GM23248 (cell line): Measurements from ENCODE around the gene SULT2A1. TPM values are rescaled to one million over a fixed set of nuclear protein-coding genes. Genes with fewer than 3 reads are reported as not detected.

Experiments used
- DNase-seq: peaks from one replicate; pipeline ENCODE4 v3.0.0-alpha.2; 2015
- H2AFZ ChIP-seq: fragments of 200-600 bp; sonication (generic); 2 replicates; pipeline ENCODE4 v1.6.1; 2016; ENCODE audit warnings: antibody characterized with exemption
- H3F3A ChIP-seq: fragments of 200-600 bp; sonication (generic); 2 replicates; pipeline ENCODE4 v1.6.1; 2016; ENCODE audit warnings: mild to moderate bottlenecking, antibody characterized with exemption, mixed run types; ENCODE audit not compliant: insufficient read depth
- H3K27ac ChIP-seq: fragments of 200-600 bp; sonication (generic); 2 replicates; pipeline ENCODE4 v1.5.1; 2016; ENCODE audit warnings: mild to moderate bottlenecking
- H3K27me3 ChIP-seq: fragments of 200-600 bp; sonication (generic); replicated peaks from 2 replicates; pipeline ENCODE4 v1.6.1; 2016; ENCODE audit warnings: mild to moderate bottlenecking; ENCODE audit not compliant: insufficient read depth
- H3K36me3 ChIP-seq: fragments of 200-600 bp; sonication (generic); 2 replicates; pipeline ENCODE4 v1.6.1; 2016; ENCODE audit warnings: low read depth, mild to moderate bottlenecking
- H3K4me1 ChIP-seq: fragments of 200-600 bp; sonication (generic); 2 replicates; pipeline ENCODE4 v1.6.1; 2016; ENCODE audit warnings: mild to moderate bottlenecking; ENCODE audit not compliant: insufficient read depth
- H3K4me2 ChIP-seq: fragments of 200-600 bp; sonication (generic); one replicate; pipeline ENCODE4 v1.6.1; 2016; ENCODE audit warnings: mild to moderate bottlenecking; ENCODE audit not compliant: unreplicated experiment
- H3K4me3 ChIP-seq: fragments of 200-600 bp; sonication (generic); 2 replicates; pipeline ENCODE4 v1.5.1; 2016; ENCODE audit warnings: mild to moderate bottlenecking
- H3K79me2 ChIP-seq: fragments of 200-600 bp; sonication (generic); 2 replicates; pipeline ENCODE4 v1.6.1; 2016; ENCODE audit warnings: mild to moderate bottlenecking; ENCODE audit not compliant: insufficient read depth
- H3K9ac ChIP-seq: fragments of 200-600 bp; sonication (generic); 2 replicates; pipeline ENCODE4 v1.6.1; 2016; ENCODE audit warnings: mild to moderate bottlenecking
- H3K9me2 ChIP-seq: fragments of 200-600 bp; sonication (generic); 2 replicates; pipeline ENCODE4 v1.6.1; 2016; ENCODE audit warnings: mixed run types, mild to moderate bottlenecking, moderate library complexity; ENCODE audit not compliant: insufficient read depth
- H3K9me3 ChIP-seq: fragments of 200-600 bp; sonication (generic); one replicate; pipeline ENCODE4 v1.6.1; 2017; ENCODE audit warnings: low read depth
- H4K20me1 ChIP-seq: fragments of 200-600 bp; sonication (generic); 2 replicates; pipeline ENCODE4 v1.6.0; 2016; ENCODE audit not compliant: insufficient read depth
- EZH2 ChIP-seq: fragments of 200-600 bp; sonication (generic); IDR thresholded peaks from 2 replicates; pipeline ENCODE4 v1.6.1; 2018; ENCODE audit warnings: antibody characterized with exemption, mild to moderate bottlenecking; ENCODE audit not compliant: insufficient read depth, poor library complexity, severe bottlenecking
- EZH2phosphoT487 ChIP-seq: fragments of 200-600 bp; sonication (generic); IDR thresholded peaks from 2 replicates; pipeline ENCODE4 v1.6.1; 2018; ENCODE audit warnings: antibody characterized with exemption, moderate library complexity, mild to moderate bottlenecking, low read depth; ENCODE audit not compliant: insufficient read depth
- WGBS, 2 experiments: methylation state at CpG; one replicate each; pipeline ENCODE4 v1.1.6; 2015 to 2017; ENCODE audit warnings: low lambda C conversion rate in 2 of 2, low coverage in 1 of 2; ENCODE audit errors: missing lambda C conversion rate in 2 of 2; 5-methylcytosine and 5-hydroxymethylcytosine counted together
- in situ Hi-C: fragments of 300-500 bp; cut with MboI; formaldehyde crosslinking; loops from 2 replicates; pipeline ENCODE4 v1.15.0; 2020
- polyA plus RNA-seq: library from polyadenylated mRNA; unstranded; fragments of >200 nt; fragmentation: Nextera tagmentation; extraction: Ambion mirVana; gene quantifications from 2 replicates; pipeline ENCODE4 v1.2.1, GENCODE V29; 2016
- total RNA-seq: library from RNA; depleted of rRNA; stranded (reverse); fragments of >200 nt; shearing (Covaris generic); gene quantifications from 2 replicates; pipeline ENCODE4 v1.2.3, GENCODE V29; 2014; rRNA removed

SULT2A1 gene
- total and polyA plus RNA-seq, 2 experiments from 2014 or later, result not detected

DNA sequence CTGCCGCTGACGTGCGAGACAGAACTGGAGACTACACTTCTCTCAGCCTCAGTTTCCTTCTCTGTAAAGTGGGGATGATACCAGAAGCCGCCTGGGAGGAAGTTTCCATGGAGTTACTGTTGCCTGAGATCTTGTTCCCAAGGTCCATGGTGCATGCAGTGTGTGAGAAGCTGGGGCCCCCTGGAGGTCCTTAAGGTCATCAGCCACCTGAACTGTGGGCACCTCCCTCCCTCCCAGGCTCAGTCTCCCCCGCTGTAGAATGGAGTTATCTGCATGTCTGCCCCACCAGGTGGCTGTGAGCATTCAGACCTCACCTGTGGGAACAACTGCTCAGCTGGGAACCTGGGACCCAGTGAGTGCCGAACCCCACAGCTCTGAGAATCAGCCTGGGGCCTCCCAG lies 61.7 kb downstream of the SULT2A1 start:
- Histone ChIP-seq H3F3A (no peaks in the 10 kb centered on the region), H3K36me3 (no peaks in the 10 kb centered on the region), H3K9me2 (no peaks in the 10 kb centered on the region), H3K4me3 (no peak overlapping the region), H3K79me2 (no peaks in the 10 kb centered on the region), H3K4me1 (no peaks in the 10 kb centered on the region), H3K27me3 (peaks cover 35% of the 10 kb centered on the region), H2AFZ (no peak overlapping the region), H3K9ac (no peak overlapping the region), H4K20me1 (no peaks in the 10 kb centered on the region), H3K4me2 (no peak overlapping the region), H3K27ac (no peak overlapping the region), H3K9me3 (no peaks in the 10 kb centered on the region)
- no peak for TF ChIP-seq EZH2phosphoT487
- TF ChIP-seq EZH2, result no peak
- in situ Hi-C loops, result no loop called here
- DNase-seq, result no peak
- WGBS, 2 experiments, result 76 to 82% methylated on average over 6 of the region's 6 CpGs

DNA sequence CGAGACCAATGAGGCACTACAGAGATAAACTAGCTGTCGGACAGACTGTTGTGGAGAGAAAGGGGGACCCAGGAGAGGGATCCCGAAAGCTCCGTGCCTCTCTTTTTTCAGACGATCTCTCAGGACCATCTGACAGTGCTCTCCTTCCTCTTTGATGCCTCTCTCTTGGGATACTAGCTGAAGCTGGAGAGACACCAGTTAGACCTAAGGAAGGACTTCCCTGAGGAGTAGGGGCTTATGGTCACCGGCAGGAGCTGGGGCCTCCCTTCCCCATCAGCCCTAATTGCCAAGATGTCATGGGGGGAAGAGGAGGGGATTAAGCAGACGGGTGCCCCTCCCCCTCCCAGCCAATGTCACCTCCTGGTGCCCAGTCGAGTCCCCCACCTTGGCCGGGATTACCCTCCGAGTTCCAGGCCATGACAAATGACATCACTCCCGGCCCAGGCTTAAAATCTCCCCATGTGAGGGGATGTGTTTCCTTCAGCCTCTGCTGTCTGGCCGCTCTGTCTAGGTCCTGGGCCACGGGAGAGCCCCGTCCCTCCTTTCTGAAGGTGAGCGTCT lies 64.6 kb downstream of the SULT2A1 start, which contains the start of gene CRX:
CRX (plus strand) TSS at position 478 of the 561 bp plus-strand sequence. CDS start 12,507 bp downstream, outside the sequence.
- Histone ChIP-seq H2AFZ (no peak within 1 kb of the TSS), H3K27ac (no peak within 1 kb of the TSS), H4K20me1 (no peaks in the 10 kb centered on the region), H3K36me3 (no peaks in the 10 kb centered on the region), H3K9me3 (no peaks in the 10 kb centered on the region), H3K4me1 (no peaks in the 10 kb centered on the region), H3K79me2 (no peaks in the 10 kb centered on the region), H3F3A (no peaks in the 10 kb centered on the region), H3K27me3 (peaks cover 38% of the 10 kb centered on the region), H3K9me2 (no peaks in the 10 kb centered on the region), H3K4me2 (no peak within 1 kb of the TSS), H3K9ac (no peak within 1 kb of the TSS), H3K4me3 (no peak within 1 kb of the TSS)
- no peak for TF ChIP-seq EZH2
- TF ChIP-seq EZH2phosphoT487, result no peak
- WGBS, 2 experiments, result 37 to 39% methylated on average over 15 of the region's 15 CpGs
- DNase-seq, result no peak
- in situ Hi-C loops, result no loop called here

Other genes with a start within 250 kb of the SULT2A1 start
- 163 and 169 TPM in 2 replicates for gene EHD2, start 172.9 kb downstream of the SULT2A1 start, total RNA-seq
- 498 and 517 TPM in 2 replicates for gene EHD2, start 172.9 kb downstream of the SULT2A1 start, polyA plus RNA-seq
- gene NOP53, start 140.8 kb downstream of the SULT2A1 start, total RNA-seq, result 58.3 and 62.8 TPM in 2 replicates
- 39.8 and 40.7 TPM in 2 replicates for gene NOP53, start 140.8 kb downstream of the SULT2A1 start, polyA plus RNA-seq
- gene SELENOW, start 107.6 kb downstream of the SULT2A1 start, total RNA-seq, result 436 and 571 TPM in 2 replicates
- gene SELENOW, start 107.6 kb downstream of the SULT2A1 start, polyA plus RNA-seq, result 558 and 561 TPM in 2 replicates
- not detected in 2 replicates for gene TPRX1, start 81.8 kb downstream of the SULT2A1 start, total RNA-seq
- gene TPRX1, start 81.8 kb downstream of the SULT2A1 start, polyA plus RNA-seq, result not detected in 2 replicates
- gene CRX, start 64.4 kb downstream of the SULT2A1 start, total RNA-seq, result not detected in 2 replicates
- not detected in 2 replicates for gene CRX, start 64.4 kb downstream of the SULT2A1 start, polyA plus RNA-seq
- gene TPRX2, start 27.1 kb downstream of the SULT2A1 start, total RNA-seq, result not detected in 2 replicates
- gene TPRX2, start 27.1 kb downstream of the SULT2A1 start, polyA plus RNA-seq, result not detected in 2 replicates
- not detected in 2 replicates for gene BSPH1, start 105.9 kb upstream of the SULT2A1 start, total RNA-seq
- gene BSPH1, start 105.9 kb upstream of the SULT2A1 start, polyA plus RNA-seq, result not detected in 2 replicates
- gene ELSPBP1, start 108.3 kb upstream of the SULT2A1 start, total RNA-seq, result not detected in 2 replicates
- gene ELSPBP1, start 108.3 kb upstream of the SULT2A1 start, polyA plus RNA-seq, result not detected in 2 replicates
- gene CABP5, start 157.8 kb upstream of the SULT2A1 start, total RNA-seq, result not detected in 2 replicates
- not detected in 2 replicates for gene CABP5, start 157.8 kb upstream of the SULT2A1 start, polyA plus RNA-seq
- 0.63 and 0.76 TPM in 2 replicates for gene PLA2G4C, start 224.5 kb upstream of the SULT2A1 start, total RNA-seq
- 1.8 and 1.9 TPM in 2 replicates for gene PLA2G4C, start 224.5 kb upstream of the SULT2A1 start, polyA plus RNA-seq